Stomach (tissue), 4 donors: ENCODE measurements around the gene FAM3D.

ENCODE experiments used
- POLR2A ChIP-seq, 4 donors: fragments of 450-650 bp; IDR thresholded peaks; one replicate each; pipeline ENCODE4 v1.6.1; 2016; ENCODE audit warnings: antibody characterized with exemption in 4 of 4, control low read depth in 2 of 4, mild to moderate bottlenecking in 1 of 4, moderate library complexity in 1 of 4
- POLR2AphosphoS5 ChIP-seq, 3 donors: sonication (generic); formaldehyde crosslinking; IDR thresholded peaks; one replicate each; pipeline ENCODE4 v1.6.1; 2016; ENCODE audit warnings: antibody characterized with exemption in 3 of 3
- TF ChIP-seq, protein P1 (sequence below), 7 experiments: fragments of 450-650 bp in 4 of 7; fragments of 200-600 bp in 3 of 7; sonication (generic) in 3 of 7; IDR thresholded peaks; one replicate each; pipeline ENCODE4 v1.5.1; 2016 to 2019; ENCODE audit warnings: antibody characterized with exemption in 7 of 7, control low read depth in 2 of 7, mild to moderate bottlenecking in 1 of 7

DNA sequence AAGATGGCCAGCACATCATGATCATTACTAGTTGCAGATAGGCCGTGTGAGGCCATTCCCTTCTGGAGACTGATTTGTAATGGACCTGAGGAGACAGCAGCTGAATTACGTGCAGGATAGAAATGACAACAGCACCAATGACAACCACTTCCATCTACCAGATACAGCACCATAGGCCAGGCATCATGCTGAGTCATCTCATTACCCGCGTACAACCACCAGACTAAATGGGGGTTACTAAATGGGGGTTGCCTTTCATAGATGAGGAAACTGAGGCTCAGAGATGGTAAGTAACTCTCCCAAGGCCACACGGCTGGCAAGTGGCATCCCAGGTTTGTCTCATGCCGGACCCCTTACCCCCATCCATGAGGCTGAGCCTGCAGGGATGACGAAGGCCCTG is 56.6 kb downstream of the FAM3D start:
- TF ChIP-seq, protein P1, sequence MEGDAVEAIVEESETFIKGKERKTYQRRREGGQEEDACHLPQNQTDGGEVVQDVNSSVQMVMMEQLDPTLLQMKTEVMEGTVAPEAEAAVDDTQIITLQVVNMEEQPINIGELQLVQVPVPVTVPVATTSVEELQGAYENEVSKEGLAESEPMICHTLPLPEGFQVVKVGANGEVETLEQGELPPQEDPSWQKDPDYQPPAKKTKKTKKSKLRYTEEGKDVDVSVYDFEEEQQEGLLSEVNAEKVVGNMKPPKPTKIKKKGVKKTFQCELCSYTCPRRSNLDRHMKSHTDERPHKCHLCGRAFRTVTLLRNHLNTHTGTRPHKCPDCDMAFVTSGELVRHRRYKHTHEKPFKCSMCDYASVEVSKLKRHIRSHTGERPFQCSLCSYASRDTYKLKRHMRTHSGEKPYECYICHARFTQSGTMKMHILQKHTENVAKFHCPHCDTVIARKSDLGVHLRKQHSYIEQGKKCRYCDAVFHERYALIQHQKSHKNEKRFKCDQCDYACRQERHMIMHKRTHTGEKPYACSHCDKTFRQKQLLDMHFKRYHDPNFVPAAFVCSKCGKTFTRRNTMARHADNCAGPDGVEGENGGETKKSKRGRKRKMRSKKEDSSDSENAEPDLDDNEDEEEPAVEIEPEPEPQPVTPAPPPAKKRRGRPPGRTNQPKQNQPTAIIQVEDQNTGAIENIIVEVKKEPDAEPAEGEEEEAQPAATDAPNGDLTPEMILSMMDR (IDR thresholded peaks at IDR 0.05), result no peak
- TF ChIP-seq POLR2A (IDR thresholded peaks at IDR 0.05) (no peak), POLR2AphosphoS5 (IDR thresholded peaks at IDR 0.05) (no peak)
